ENCODE measurements around the gene SC5D.

SC5D gene

GRCh38 chr11:121311373-121311772 is 18.8 kb downstream of the SC5D start:
- DNase-seq (ENCODE audit: low read depth in 1 of 2, low spot score in 1 of 2), result no peak
- TF ChIP-seq SPI1 (IDR thresholded peaks at IDR 0.05; ENCODE audit: borderline replicate concordance, low read depth) (no peak), POLR2AphosphoS5 (IDR thresholded peaks at IDR 0.05; ENCODE audit: low read depth) (no peak), GABPA (IDR thresholded peaks at IDR 0.05; ENCODE audit: low read depth) (no peak), REST (IDR thresholded peaks at IDR 0.05; ENCODE audit: insufficient replicate concordance, low read depth) (no peak)
- TF ChIP-seq, protein P1, sequence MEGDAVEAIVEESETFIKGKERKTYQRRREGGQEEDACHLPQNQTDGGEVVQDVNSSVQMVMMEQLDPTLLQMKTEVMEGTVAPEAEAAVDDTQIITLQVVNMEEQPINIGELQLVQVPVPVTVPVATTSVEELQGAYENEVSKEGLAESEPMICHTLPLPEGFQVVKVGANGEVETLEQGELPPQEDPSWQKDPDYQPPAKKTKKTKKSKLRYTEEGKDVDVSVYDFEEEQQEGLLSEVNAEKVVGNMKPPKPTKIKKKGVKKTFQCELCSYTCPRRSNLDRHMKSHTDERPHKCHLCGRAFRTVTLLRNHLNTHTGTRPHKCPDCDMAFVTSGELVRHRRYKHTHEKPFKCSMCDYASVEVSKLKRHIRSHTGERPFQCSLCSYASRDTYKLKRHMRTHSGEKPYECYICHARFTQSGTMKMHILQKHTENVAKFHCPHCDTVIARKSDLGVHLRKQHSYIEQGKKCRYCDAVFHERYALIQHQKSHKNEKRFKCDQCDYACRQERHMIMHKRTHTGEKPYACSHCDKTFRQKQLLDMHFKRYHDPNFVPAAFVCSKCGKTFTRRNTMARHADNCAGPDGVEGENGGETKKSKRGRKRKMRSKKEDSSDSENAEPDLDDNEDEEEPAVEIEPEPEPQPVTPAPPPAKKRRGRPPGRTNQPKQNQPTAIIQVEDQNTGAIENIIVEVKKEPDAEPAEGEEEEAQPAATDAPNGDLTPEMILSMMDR (IDR thresholded peaks at IDR 0.05; ENCODE audit: insufficient read depth, low read length), result no peak

GRCh38 chr11:121312483-121312882 is 19.9 kb downstream of the SC5D start:
- no peak overlapping the region for H3K27ac ChIP-seq (replicated peaks)
- H3K27me3 ChIP-seq (ENCODE audit: insufficient read depth, poor library complexity, severe bottlenecking), result no peaks in the 10 kb centered on the region
- H3K4me3 ChIP-seq (replicated peaks; ENCODE audit: insufficient read depth, low read length), result no peak overlapping the region

More at GRCh38 chr11:121311373-121311772, 18.8 kb downstream of the SC5D start:
- Histone ChIP-seq H3K27me3 (ENCODE audit: insufficient read depth, poor library complexity, severe bottlenecking) (no peaks in the 10 kb centered on the region), H3K27ac (replicated peaks) (no peak overlapping the region), H3K4me3 (replicated peaks; ENCODE audit: insufficient read depth, low read length) (no peak overlapping the region)

More at GRCh38 chr11:121312483-121312882, 19.9 kb downstream of the SC5D start:
- no peak for DNase-seq (ENCODE audit: low read depth in 1 of 2, low spot score in 1 of 2)
- no peak for TF ChIP-seq POLR2AphosphoS5 (IDR thresholded peaks at IDR 0.05; ENCODE audit: low read depth)
- TF ChIP-seq, protein P1 (IDR thresholded peaks at IDR 0.05; ENCODE audit: insufficient read depth, low read length), result no peak
- TF ChIP-seq GABPA (IDR thresholded peaks at IDR 0.05; ENCODE audit: low read depth), result no peak
- no peak for TF ChIP-seq REST (IDR thresholded peaks at IDR 0.05; ENCODE audit: insufficient replicate concordance, low read depth)
- no peak for TF ChIP-seq SPI1 (IDR thresholded peaks at IDR 0.05; ENCODE audit: borderline replicate concordance, low read depth)

All from HL-60 (cell line).